K562 (cell line): ENCODE data around the gene ENPP6. TPM values are rescaled to one million over a fixed set of nuclear protein-coding genes. Genes with fewer than 3 reads are reported as not detected.
A peak's percentile ranks its signal among the peaks of the same experiment; 100 is the strongest.

Experiments
- CBX3 ChIP-seq, 2 experiments: IDR thresholded peaks; 1 replicate in 1 of 2; 2 replicates in 1 of 2; pipeline ENCODE4 v1.6.1; 2012; ENCODE audit warnings: inconsistent platforms in 2 of 2, low read length in 2 of 2, borderline replicate concordance in 1 of 2, control low read depth in 1 of 2
- CBX8 ChIP-seq: fragments of 200-600 bp; sonication (generic); IDR thresholded peaks from 2 replicates; pipeline ENCODE4 v1.6.1; 2012; ENCODE audit warnings: borderline replicate concordance, mixed run types, low read depth, mild to moderate bottlenecking, moderate library complexity, mixed read lengths, low read length, control low read depth, inconsistent platforms; ENCODE audit not compliant: poor library complexity, severe bottlenecking; ENCODE audit errors: extremely low read depth
- CHCHD3 ChIP-seq: fragments of 250-450 bp; sonication (Bioruptor Pico); IDR thresholded peaks from 2 replicates; pipeline ENCODE4 v2.1.2; 2022; ENCODE audit warnings: mild to moderate bottlenecking
- CREM ChIP-seq: IDR thresholded peaks from 2 replicates; pipeline ENCODE4 v1.6.1; 2014; ENCODE audit warnings: antibody characterized with exemption, low read depth
- CXXC5 ChIP-seq: fragments of 250-450 bp; sonication (Bioruptor Pico); IDR thresholded peaks from 2 replicates; pipeline ENCODE4 v1.8.0; 2022; ENCODE audit warnings: inconsistent platforms, mild to moderate bottlenecking, moderate library complexity
- DIDO1 ChIP-seq: fragments of 450-650 bp; IDR thresholded peaks from 2 replicates; pipeline ENCODE4 v1.6.1; 2016; ENCODE audit warnings: low read depth, missing biosample characterization, missing genetic modification characterization
- IFI16 ChIP-seq: fragments of 250-450 bp; sonication (Bioruptor Pico); IDR thresholded peaks from 2 replicates; pipeline ENCODE4 v2.1.2; 2022; ENCODE audit warnings: mild to moderate bottlenecking, inconsistent platforms
- KLF13 ChIP-seq: fragments of 450-650 bp; IDR thresholded peaks from 2 replicates; pipeline ENCODE4 v1.6.1; 2016; ENCODE audit warnings: missing genetic modification characterization, low read depth, mild to moderate bottlenecking, missing compliant biosample characterization, moderate library complexity, borderline replicate concordance
- KLF16 ChIP-seq: IDR thresholded peaks from 2 replicates; pipeline ENCODE4 v1.6.1; 2016; ENCODE audit warnings: antibody characterized with exemption
- NR1H2 ChIP-seq: sonication (generic); formaldehyde crosslinking; IDR thresholded peaks from 2 replicates; pipeline ENCODE4 v1.4.0; 2020; ENCODE audit warnings: mild to moderate bottlenecking, missing genetic modification reagents
- PPARD ChIP-seq: fragments of 250-450 bp; sonication (Bioruptor Pico); IDR thresholded peaks from 2 replicates; pipeline ENCODE4 v1.8.0; 2022; ENCODE audit warnings: inconsistent platforms, mild to moderate bottlenecking, moderate library complexity
- SMC3 ChIP-seq: conservative IDR thresholded peaks from 2 replicates; pipeline ENCODE4 v1.6.1; 2011; ENCODE audit warnings: low read depth, low read length, improper control_type of control experiment; ENCODE audit not compliant: insufficient read depth
- ZKSCAN3 ChIP-seq: fragments of 250-450 bp; sonication (Bioruptor Pico); IDR thresholded peaks from 2 replicates; pipeline ENCODE4 v1.4.0; 2020
- ZNF133 ChIP-seq: fragments of 250-450 bp; sonication (Bioruptor Pico); IDR thresholded peaks from 2 replicates; pipeline ENCODE4 v1.4.0; 2020; ENCODE audit warnings: mild to moderate bottlenecking
- ZNF589 ChIP-seq: fragments of 200-800 bp; sonication (Bioruptor generic); IDR thresholded peaks from 2 replicates; pipeline ENCODE4 v1.6.1; 2016; ENCODE audit warnings: low read depth, missing genetic modification characterization, missing compliant biosample characterization
- ZNF696 ChIP-seq: fragments of 250-450 bp; sonication (Bioruptor Pico); conservative IDR thresholded peaks from 2 replicates; pipeline ENCODE4 v1.4.0; 2020; ENCODE audit warnings: mild to moderate bottlenecking, moderate library complexity
- ZNF764 ChIP-seq: fragments of 250-450 bp; sonication (Bioruptor Pico); IDR thresholded peaks from 2 replicates; pipeline ENCODE4 v1.4.0; 2020; ENCODE audit warnings: low read depth, mild to moderate bottlenecking, moderate library complexity
- polyA plus RNA-seq, 8 experiments: library from polyadenylated mRNA; depleted of rRNA in 4 of 8; stranded (reverse) in 5 of 8; unstranded in 3 of 8; fragments of >200 nt; fragmentation: Nextera tagmentation in 2 of 8; fragmentation: Illumina TruSeq in 1 of 8; extraction: Ambion mirVana in 2 of 8; extraction: Trizol in 1 of 8; gene quantifications; 2 replicates each; pipeline versions ENCODE4 v1.2.1 to v1.2.3, GENCODE V29; 2011 to 2014; ENCODE audit warnings: inconsistent platforms in 1 of 8, missing spikeins in 1 of 8
- total RNA-seq, 7 experiments: library from RNA; depleted of rRNA in 6 of 7; stranded (reverse); fragments of >200 nt in 6 of 7; fragmentation: Illumina TruSeq in 2 of 7; extraction: Trizol in 2 of 7; gene quantifications; 2 replicates each; pipeline versions ENCODE4 v1.2.1 to v1.2.3, GENCODE V29; 2011 to 2021; ENCODE audit warnings: low replicate concordance in 1 of 7
- TF ChIP-seq, protein P1 (sequence below): fragments of 250-450 bp; sonication (Bioruptor Pico); IDR thresholded peaks from 2 replicates; pipeline ENCODE4 v1.8.0; 2021; ENCODE audit warnings: moderate library complexity, mild to moderate bottlenecking, inconsistent platforms
- TF ChIP-seq, protein P2 (sequence below): sonication (generic); formaldehyde crosslinking; IDR thresholded peaks from 2 replicates; pipeline ENCODE4 v1.5.0; 2020; ENCODE audit warnings: missing genetic modification reagents
- TF ChIP-seq, protein P3 (sequence below): fragments of 250-450 bp; sonication (Bioruptor Pico); IDR thresholded peaks from 2 replicates; pipeline ENCODE4 v1.8.0; 2022; ENCODE audit warnings: inconsistent platforms

ENPP6 gene
- total and polyA plus RNA-seq, 9 of the 15 experiments (the other 6 are each of a cell fraction or from before 2014, with no cell fraction given), result 0.29 TPM; not detected in 8

DNA sequence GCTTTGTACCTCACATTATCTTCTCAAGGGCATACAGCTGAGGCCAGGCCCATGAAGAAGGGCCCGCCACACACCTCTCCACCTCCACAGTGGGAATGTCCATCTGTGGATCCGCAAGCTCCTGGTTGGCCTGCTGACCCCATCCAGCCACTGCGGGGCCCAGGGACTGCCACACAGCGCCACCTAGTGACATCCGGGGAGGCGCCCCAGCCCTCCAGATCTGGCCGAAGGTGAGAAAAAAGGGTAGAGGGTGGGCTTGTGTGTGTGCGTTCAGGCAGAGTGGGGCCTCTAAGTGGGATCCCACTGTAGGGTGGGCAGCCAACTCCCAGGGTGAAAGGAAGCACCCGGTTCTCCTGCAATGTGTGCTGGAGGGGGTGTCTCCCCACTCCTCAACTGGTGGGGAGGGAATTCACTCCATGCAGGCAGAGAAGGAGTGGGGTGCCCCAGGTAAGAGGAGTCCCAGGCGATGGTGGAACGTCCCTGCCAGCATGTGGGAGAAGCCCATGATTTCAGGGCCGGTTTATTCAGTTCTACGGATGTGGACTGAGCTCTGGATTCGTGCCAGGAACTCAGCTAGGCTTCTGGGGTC, 117.3 kb downstream of the ENPP6 start (continued):
- TF ChIP-seq KLF16, result peak; percentile 46; the same call in 1 of the 2 replicates
- TF ChIP-seq, protein P1, sequence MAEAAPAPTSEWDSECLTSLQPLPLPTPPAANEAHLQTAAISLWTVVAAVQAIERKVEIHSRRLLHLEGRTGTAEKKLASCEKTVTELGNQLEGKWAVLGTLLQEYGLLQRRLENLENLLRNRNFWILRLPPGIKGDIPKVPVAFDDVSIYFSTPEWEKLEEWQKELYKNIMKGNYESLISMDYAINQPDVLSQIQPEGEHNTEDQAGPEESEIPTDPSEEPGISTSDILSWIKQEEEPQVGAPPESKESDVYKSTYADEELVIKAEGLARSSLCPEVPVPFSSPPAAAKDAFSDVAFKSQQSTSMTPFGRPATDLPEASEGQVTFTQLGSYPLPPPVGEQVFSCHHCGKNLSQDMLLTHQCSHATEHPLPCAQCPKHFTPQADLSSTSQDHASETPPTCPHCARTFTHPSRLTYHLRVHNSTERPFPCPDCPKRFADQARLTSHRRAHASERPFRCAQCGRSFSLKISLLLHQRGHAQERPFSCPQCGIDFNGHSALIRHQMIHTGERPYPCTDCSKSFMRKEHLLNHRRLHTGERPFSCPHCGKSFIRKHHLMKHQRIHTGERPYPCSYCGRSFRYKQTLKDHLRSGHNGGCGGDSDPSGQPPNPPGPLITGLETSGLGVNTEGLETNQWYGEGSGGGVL (CRISPR knock-in tag), result no peak
- TF ChIP-seq ZNF589, result no peak
- no peak for TF ChIP-seq CXXC5 (CRISPR knock-in tag)
- no peak for TF ChIP-seq DIDO1 (tag)
- TF ChIP-seq, protein P2, sequence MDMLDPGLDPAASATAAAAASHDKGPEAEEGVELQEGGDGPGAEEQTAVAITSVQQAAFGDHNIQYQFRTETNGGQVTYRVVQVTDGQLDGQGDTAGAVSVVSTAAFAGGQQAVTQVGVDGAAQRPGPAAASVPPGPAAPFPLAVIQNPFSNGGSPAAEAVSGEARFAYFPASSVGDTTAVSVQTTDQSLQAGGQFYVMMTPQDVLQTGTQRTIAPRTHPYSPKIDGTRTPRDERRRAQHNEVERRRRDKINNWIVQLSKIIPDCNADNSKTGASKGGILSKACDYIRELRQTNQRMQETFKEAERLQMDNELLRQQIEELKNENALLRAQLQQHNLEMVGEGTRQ (CRISPR knock-in tag), result no peak
- TF ChIP-seq ZNF764 (CRISPR knock-in tag), result no peak
- no peak for TF ChIP-seq ZNF133 (CRISPR knock-in tag)
- no peak for TF ChIP-seq PPARD (CRISPR knock-in tag)
- peak; percentile 65 for TF ChIP-seq SMC3
- no peak for TF ChIP-seq IFI16 (CRISPR knock-in tag)
- TF ChIP-seq, protein P3, sequence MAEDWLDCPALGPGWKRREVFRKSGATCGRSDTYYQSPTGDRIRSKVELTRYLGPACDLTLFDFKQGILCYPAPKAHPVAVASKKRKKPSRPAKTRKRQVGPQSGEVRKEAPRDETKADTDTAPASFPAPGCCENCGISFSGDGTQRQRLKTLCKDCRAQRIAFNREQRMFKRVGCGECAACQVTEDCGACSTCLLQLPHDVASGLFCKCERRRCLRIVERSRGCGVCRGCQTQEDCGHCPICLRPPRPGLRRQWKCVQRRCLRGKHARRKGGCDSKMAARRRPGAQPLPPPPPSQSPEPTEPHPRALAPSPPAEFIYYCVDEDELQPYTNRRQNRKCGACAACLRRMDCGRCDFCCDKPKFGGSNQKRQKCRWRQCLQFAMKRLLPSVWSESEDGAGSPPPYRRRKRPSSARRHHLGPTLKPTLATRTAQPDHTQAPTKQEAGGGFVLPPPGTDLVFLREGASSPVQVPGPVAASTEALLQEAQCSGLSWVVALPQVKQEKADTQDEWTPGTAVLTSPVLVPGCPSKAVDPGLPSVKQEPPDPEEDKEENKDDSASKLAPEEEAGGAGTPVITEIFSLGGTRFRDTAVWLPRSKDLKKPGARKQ (CRISPR knock-in tag), result no peak
- TF ChIP-seq CBX3 (IDR thresholded peaks at IDR 0.05; ENCODE audit: borderline replicate concordance in 1 of 2, low read length in 2 of 2), result no peak
- no peak for TF ChIP-seq CHCHD3 (CRISPR knock-in tag)
- TF ChIP-seq KLF13, result no peak
- TF ChIP-seq NR1H2 (CRISPR knock-in tag), result no peak
- TF ChIP-seq ZKSCAN3 (CRISPR knock-in tag), result no peak
- no peak for TF ChIP-seq ZNF696 (CRISPR knock-in tag)
- TF ChIP-seq CBX8, result no peak
- no peak for TF ChIP-seq CREM
